SK-N-SH treated with all-trans-retinoic acid at 6 μM for 48 hours (cell line): Measurements from ENCODE around the gene TOB1.

Experiments used
- ATAC-seq: fragments of 200-7000 bp; cut with Tn5 transposase; 3 replicates; pipeline ENCODE4 v1.9.1; 2020; ENCODE audit warnings: mild to moderate bottlenecking, moderate library complexity
- ARNTL ChIP-seq: fragments of 450-650 bp; formaldehyde crosslinking; IDR thresholded peaks from 2 replicates; pipeline ENCODE4 v1.5.0; 2020; ENCODE audit warnings: low read depth, mild to moderate bottlenecking, moderate library complexity, borderline replicate concordance
- CREB5 ChIP-seq: fragments of 250-450 bp; sonication (Bioruptor Pico); IDR thresholded peaks from 2 replicates; pipeline ENCODE4 v1.5.1; 2020; ENCODE audit warnings: low read depth, mild to moderate bottlenecking, moderate library complexity
- CSDC2 ChIP-seq: fragments of 250-450 bp; sonication (Bioruptor Pico); IDR thresholded peaks from 2 replicates; pipeline ENCODE4 v1.5.0; 2020; ENCODE audit warnings: mild to moderate bottlenecking, moderate library complexity
- CSRNP3 ChIP-seq: fragments of 250-450 bp; sonication (Bioruptor Pico); IDR thresholded peaks from 2 replicates; pipeline ENCODE4 v1.5.1; 2021; ENCODE audit warnings: mild to moderate bottlenecking, moderate library complexity
- ESRRG ChIP-seq: fragments of 250-450 bp; sonication (Bioruptor Pico); IDR thresholded peaks from 2 replicates; pipeline ENCODE4 v1.6.1; 2021; ENCODE audit warnings: mild to moderate bottlenecking
- GLIS3 ChIP-seq: fragments of 250-450 bp; sonication (Bioruptor Pico); IDR thresholded peaks from 2 replicates; pipeline ENCODE4 v1.5.0; 2020; ENCODE audit warnings: mild to moderate bottlenecking, moderate library complexity
- ISL1 ChIP-seq: fragments of 250-450 bp; sonication (Bioruptor Pico); IDR thresholded peaks from 2 replicates; pipeline ENCODE4 v2.1.2; 2022; ENCODE audit warnings: mild to moderate bottlenecking, moderate library complexity
- OSR1 ChIP-seq: fragments of 250-450 bp; sonication (Bioruptor Pico); IDR thresholded peaks from 2 replicates; pipeline ENCODE4 v1.8.0; 2022; ENCODE audit warnings: moderate library complexity, mild to moderate bottlenecking, inconsistent platforms
- PATZ1 ChIP-seq: fragments of 250-450 bp; sonication (Bioruptor Pico); IDR thresholded peaks from 2 replicates; pipeline ENCODE4 v1.8.0; 2020; ENCODE audit warnings: mild to moderate bottlenecking, moderate library complexity, borderline replicate concordance
- PPARA ChIP-seq: fragments of 250-450 bp; sonication (Bioruptor Pico); IDR thresholded peaks from 2 replicates; pipeline ENCODE4 v1.5.0; 2020; ENCODE audit warnings: mild to moderate bottlenecking, borderline replicate concordance
- RARB ChIP-seq: fragments of 250-450 bp; sonication (Bioruptor Pico); IDR thresholded peaks from 2 replicates; pipeline ENCODE4 v1.8.0; 2021; ENCODE audit warnings: mild to moderate bottlenecking, moderate library complexity
- SNAI2 ChIP-seq: fragments of 250-450 bp; sonication (Bioruptor Pico); IDR thresholded peaks from 2 replicates; pipeline ENCODE4 v1.5.0; 2020; ENCODE audit warnings: mild to moderate bottlenecking, moderate library complexity
- TCF4 ChIP-seq: fragments of 250-450 bp; sonication (Bioruptor Pico); IDR thresholded peaks from 2 replicates; pipeline ENCODE4 v1.8.0; 2021; ENCODE audit warnings: mild to moderate bottlenecking, moderate library complexity, borderline replicate concordance
- TOX ChIP-seq: fragments of 250-450 bp; sonication (Bioruptor Pico); IDR thresholded peaks from 2 replicates; pipeline ENCODE4 v1.8.0; 2021; ENCODE audit warnings: mild to moderate bottlenecking, moderate library complexity, borderline replicate concordance
- TSHZ2 ChIP-seq: fragments of 250-450 bp; sonication (Bioruptor Pico); IDR thresholded peaks from 2 replicates; pipeline ENCODE4 v1.5.0; 2020; ENCODE audit warnings: mild to moderate bottlenecking, moderate library complexity
- ZC3H10 ChIP-seq: fragments of 250-450 bp; sonication (Bioruptor Pico); IDR thresholded peaks from 2 replicates; pipeline ENCODE4 v1.5.1; 2021; ENCODE audit warnings: mild to moderate bottlenecking, moderate library complexity
- ZFP3 ChIP-seq: fragments of 250-450 bp; sonication (Bioruptor Pico); IDR thresholded peaks from 2 replicates; pipeline ENCODE4 v1.5.0; 2020; ENCODE audit warnings: mild to moderate bottlenecking, moderate library complexity
- ZFP30 ChIP-seq: fragments of 450-650 bp; formaldehyde crosslinking; IDR thresholded peaks from 2 replicates; pipeline ENCODE4 v1.5.0; 2022; ENCODE audit warnings: mild to moderate bottlenecking, moderate library complexity
- ZNF565 ChIP-seq: fragments of 450-650 bp; formaldehyde crosslinking; conservative IDR thresholded peaks from 2 replicates; pipeline ENCODE4 v1.5.0; 2020; ENCODE audit warnings: low read depth, mild to moderate bottlenecking, moderate library complexity
- ZNF70 ChIP-seq: fragments of 450-650 bp; formaldehyde crosslinking; IDR thresholded peaks from 2 replicates; pipeline ENCODE4 v1.5.0; 2020; ENCODE audit warnings: mild to moderate bottlenecking, moderate library complexity
- ZNF8 ChIP-seq: fragments of 450-650 bp; formaldehyde crosslinking; IDR thresholded peaks from 2 replicates; pipeline ENCODE4 v1.5.0; 2020; ENCODE audit warnings: mild to moderate bottlenecking, moderate library complexity

The TOB1 gene

GRCh38 chr17:50848711-50849110, 17.4 kb downstream of the TOB1 start (continued):
- TF ChIP-seq PATZ1 (CRISPR knock-in tag): no peak

GRCh38 chr17:50848039-50848438, 18.1 kb downstream of the TOB1 start:
- ATAC-seq: no peak
- TF ChIP-seq ISL1 (CRISPR knock-in tag) (no peak), ZNF565 (CRISPR knock-in tag) (no peak), CSRNP3 (CRISPR knock-in tag) (no peak), OSR1 (CRISPR knock-in tag) (no peak), TOX (CRISPR knock-in tag) (no peak), SNAI2 (CRISPR knock-in tag) (no peak), GLIS3 (CRISPR knock-in tag) (no peak), PPARA (CRISPR knock-in tag) (no peak), CSDC2 (no peak), ZNF70 (CRISPR knock-in tag) (no peak), TCF4 (CRISPR knock-in tag) (no peak), ZC3H10 (CRISPR knock-in tag) (no peak), ARNTL (no peak), ZNF8 (CRISPR knock-in tag) (no peak), RARB (CRISPR knock-in tag) (no peak), PATZ1 (CRISPR knock-in tag) (no peak), ZFP30 (CRISPR knock-in tag) (no peak)
- TF ChIP-seq, all 23 proteins: peak for 0

- TF ChIP-seq CREB5 (CRISPR knock-in tag) (no peak), RARB (CRISPR knock-in tag) (no peak), ZC3H10 (CRISPR knock-in tag) (no peak), TSHZ2 (CRISPR knock-in tag) (no peak), ZNF70 (CRISPR knock-in tag) (no peak), ZNF8 (CRISPR knock-in tag) (no peak), PATZ1 (CRISPR knock-in tag) (no peak), CSDC2 (no peak), PPARA (CRISPR knock-in tag) (no peak), ESRRG (CRISPR knock-in tag) (no peak), ZFP30 (CRISPR knock-in tag) (no peak), GLIS3 (CRISPR knock-in tag) (no peak), OSR1 (CRISPR knock-in tag) (no peak), ZNF565 (CRISPR knock-in tag) (no peak), ISL1 (CRISPR knock-in tag) (no peak), SNAI2 (CRISPR knock-in tag) (no peak), ARNTL (no peak), ZFP3 (CRISPR knock-in tag) (no peak)
- ATAC-seq: no peak
These were observed 18.6 kb downstream of the TOB1 start for GRCh38 chr17:50847566-50847965.
